K562 (cell line): ENCODE data around the gene CATSPER1. TPM values are rescaled to one million over a fixed set of nuclear protein-coding genes. Genes with fewer than 3 reads are reported as not detected.
A peak's percentile ranks its signal among the peaks of the same experiment; 100 is the strongest.

ENCODE experiments used
- AFF1 ChIP-seq, 2 experiments: fragments of 450-650 bp; IDR thresholded peaks; 2 replicates each; pipeline ENCODE4 v1.6.1; 2018; ENCODE audit warnings: mild to moderate bottlenecking in 2 of 2, low read depth in 1 of 2; ENCODE audit not compliant: partially characterized antibody in 2 of 2
- CEBPB ChIP-seq: fragments of 450-650 bp; IDR thresholded peaks from 2 replicates; pipeline ENCODE4 v1.6.1; 2016; ENCODE audit warnings: missing genetic modification characterization, missing compliant biosample characterization
- E2F6 ChIP-seq, 2 experiments: IDR thresholded peaks; 2 replicates each; pipeline ENCODE4 v1.6.1; 2011; ENCODE audit warnings: borderline replicate concordance in 1 of 2, control low read depth in 1 of 2, low read depth in 1 of 2, low read length in 1 of 2, mild to moderate bottlenecking in 1 of 2, mixed read lengths in 1 of 2, moderate library complexity in 1 of 2; ENCODE audit not compliant: insufficient read depth in 1 of 2, insufficient read length in 1 of 2, poor library complexity in 1 of 2, severe bottlenecking in 1 of 2; ENCODE audit errors: extremely low read depth in 1 of 2
- EP400 ChIP-seq: fragments of 450-650 bp; IDR thresholded peaks from 2 replicates; pipeline ENCODE4 v1.6.1; 2017; ENCODE audit warnings: antibody characterized with exemption, mild to moderate bottlenecking, moderate library complexity
- ETV1 ChIP-seq: fragments of 450-650 bp; conservative IDR thresholded peaks from 2 replicates; pipeline ENCODE4 v1.6.1; 2016; ENCODE audit warnings: missing genetic modification characterization, control low read depth, low read depth, missing compliant biosample characterization
- FIP1L1 ChIP-seq: fragments of 200-400 bp; formaldehyde crosslinking; IDR thresholded peaks from 2 replicates; pipeline ENCODE4 v1.6.1; 2018; ENCODE audit warnings: mild to moderate bottlenecking, low read depth, low read length; ENCODE audit not compliant: poor library complexity, severe bottlenecking
- HOXB6 ChIP-seq: fragments of 250-450 bp; sonication (Bioruptor Pico); IDR thresholded peaks from 2 replicates; pipeline ENCODE4 v1.5.1; 2022; ENCODE audit warnings: mild to moderate bottlenecking, borderline replicate concordance
- LCOR ChIP-seq: sonication (generic); formaldehyde crosslinking; IDR thresholded peaks from 2 replicates; pipeline ENCODE4 v1.8.0; 2022; ENCODE audit warnings: mild to moderate bottlenecking, missing genetic modification reagents
- MAFF ChIP-seq: IDR thresholded peaks from 2 replicates; pipeline ENCODE4 v1.6.1; 2012; ENCODE audit warnings: low read length, improper control_type of control experiment
- MED1 ChIP-seq: sonication (generic); formaldehyde crosslinking; IDR thresholded peaks from 2 replicates; pipeline ENCODE4 v1.8.1; 2023; ENCODE audit warnings: missing genetic modification reagents, borderline replicate concordance
- MIER1 ChIP-seq: fragments of 450-650 bp; IDR thresholded peaks from 2 replicates; pipeline ENCODE4 v1.6.1; 2016; ENCODE audit warnings: antibody characterized with exemption, mild to moderate bottlenecking, low read depth
- NBN ChIP-seq: fragments of 450-650 bp; IDR thresholded peaks from 2 replicates; pipeline ENCODE4 v1.6.1; 2016; ENCODE audit warnings: low read depth, mild to moderate bottlenecking
- NCOR1 ChIP-seq: fragments of 450-650 bp; IDR thresholded peaks from 2 replicates; pipeline ENCODE4 v1.6.1; 2016; ENCODE audit warnings: mild to moderate bottlenecking, moderate library complexity
- NEUROD1 ChIP-seq: fragments of 150-350 bp; IDR thresholded peaks from 2 replicates; pipeline ENCODE4 v1.6.1; 2014; ENCODE audit warnings: borderline replicate concordance, low read length, low read depth; ENCODE audit not compliant: partially characterized antibody
- POU5F1 ChIP-seq: fragments of 150-350 bp; IDR thresholded peaks from 2 replicates; pipeline ENCODE4 v1.6.1; 2014; ENCODE audit warnings: borderline replicate concordance, low read length, low read depth, mild to moderate bottlenecking; ENCODE audit not compliant: partially characterized antibody
- RBM39 ChIP-seq: fragments of 200-400 bp; formaldehyde crosslinking; optimal IDR thresholded peaks from 2 replicates; pipeline ENCODE3; 2018; ENCODE audit warnings: low read depth, low read length
- TCF15 ChIP-seq: fragments of 250-450 bp; sonication (Bioruptor Pico); IDR thresholded peaks from 2 replicates; pipeline ENCODE4 v1.8.0; 2022; ENCODE audit warnings: moderate library complexity, mild to moderate bottlenecking, inconsistent platforms
- THRB ChIP-seq: fragments of 450-650 bp; formaldehyde crosslinking; conservative IDR thresholded peaks from 2 replicates; pipeline ENCODE4 v1.4.0; 2022; ENCODE audit warnings: mild to moderate bottlenecking, missing genetic modification characterization
- XRCC3 ChIP-seq: fragments of 450-650 bp; IDR thresholded peaks from 2 replicates; pipeline ENCODE4 v1.6.1; 2017; ENCODE audit warnings: mild to moderate bottlenecking, moderate library complexity
- ZKSCAN8 ChIP-seq: fragments of 200-800 bp; sonication (Bioruptor generic); IDR thresholded peaks from 2 replicates; pipeline ENCODE4 v1.6.1; 2016; ENCODE audit warnings: missing genetic modification characterization, missing compliant biosample characterization
- ZNF583 ChIP-seq: fragments of 250-450 bp; sonication (Bioruptor Pico); IDR thresholded peaks from 2 replicates; pipeline ENCODE4 v1.4.0; 2020
- ZSCAN29 ChIP-seq: fragments of 450-650 bp; IDR thresholded peaks from 2 replicates; pipeline ENCODE4 v1.6.1; 2017
- polyA plus RNA-seq, 8 experiments: library from polyadenylated mRNA; depleted of rRNA in 4 of 8; stranded (reverse) in 5 of 8; unstranded in 3 of 8; fragments of >200 nt; fragmentation: Nextera tagmentation in 2 of 8; fragmentation: Illumina TruSeq in 1 of 8; extraction: Ambion mirVana in 2 of 8; extraction: Trizol in 1 of 8; gene quantifications; 2 replicates each; pipeline versions ENCODE4 v1.2.1 to v1.2.3, GENCODE V29; 2011 to 2014; ENCODE audit warnings: inconsistent platforms in 1 of 8, missing spikeins in 1 of 8
- total RNA-seq, 7 experiments: library from RNA; depleted of rRNA in 6 of 7; stranded (reverse); fragments of >200 nt in 6 of 7; fragmentation: Illumina TruSeq in 2 of 7; extraction: Trizol in 2 of 7; gene quantifications; 2 replicates each; pipeline versions ENCODE4 v1.2.1 to v1.2.3, GENCODE V29; 2011 to 2021; ENCODE audit warnings: low replicate concordance in 1 of 7

Gene CATSPER1
- total and polyA plus RNA-seq, 9 of the 15 experiments (the other 6 are each of a cell fraction or from before 2014, with no cell fraction given), result 0.21 to 3.3 (median 0.76) TPM

GRCh38 chr11:65988791-65989592 is 37.3 kb downstream of the CATSPER1 start (continued):
- TF ChIP-seq LCOR (CRISPR knock-in tag), result no peak
- TF ChIP-seq ZSCAN29, result no peak
- no peak for TF ChIP-seq XRCC3
- no peak for TF ChIP-seq TCF15 (CRISPR knock-in tag)
- no peak for TF ChIP-seq THRB (CRISPR knock-in tag)
- no peak for TF ChIP-seq ZNF583 (CRISPR knock-in tag)
- TF ChIP-seq FIP1L1, result no peak
- TF ChIP-seq NBN, result 0 out of 2 replicates have a peak, but pooled peaks have one; percentile 45
- TF ChIP-seq POU5F1, result no peak
- TF ChIP-seq NEUROD1, result peak; percentile 35
- TF ChIP-seq EP400, result no peak
- no peak for TF ChIP-seq MIER1
- TF ChIP-seq AFF1 (IDR thresholded peaks at IDR 0.05; ENCODE audit: low read depth in 1 of 2, partially characterized antibody in 2 of 2), result no peak
- no peak for TF ChIP-seq MED1
- TF ChIP-seq HOXB6, result no peak
- no peak for TF ChIP-seq E2F6 (IDR thresholded peaks at IDR 0.05; ENCODE audit: borderline replicate concordance in 1 of 2, extremely low read depth in 1 of 2, insufficient read depth in 1 of 2, insufficient read length in 1 of 2, low read depth in 1 of 2, low read length in 1 of 2, poor library complexity in 1 of 2, severe bottlenecking in 1 of 2)
- peak; percentile 25 for TF ChIP-seq MAFF
- no peak for TF ChIP-seq NCOR1
- no peak for TF ChIP-seq CEBPB (tag)
- no peak for TF ChIP-seq ZKSCAN8 (CRISPR knock-in tag)
- TF ChIP-seq ETV1 (tag), result 0 out of 2 replicates have a peak, but pooled peaks have one; percentile 12
- no peak for TF ChIP-seq RBM39
